Left cardiac atrium (tissue), 4 donors: Measurements from ENCODE around the gene SNX32. TPM values are rescaled to one million over a fixed set of nuclear protein-coding genes. Genes with fewer than 3 reads are reported as not detected.

Experiments used
- ATAC-seq, 2 donors: fragments of 200-7000 bp; cut with Tn5 transposase; one replicate each; pipeline ENCODE4 v1.9.1; 2020; ENCODE audit warnings: mild to moderate bottlenecking in 2 of 2, moderate library complexity in 2 of 2
- DNase-seq: peaks from one replicate; pipeline ENCODE4 v3.0.0-alpha.2; 2020
- intact Hi-C, 2 donors: fragments of 100-400 bp; cut with DNase I; formaldehyde crosslinking; loops; one replicate each; pipeline versions ENCODE4 v1.14.1 to v1.15.1; 2022 to 2023
- total RNA-seq, 2 donors: library from RNA; stranded (reverse); fragmentation: NEBNext Ultra II Directional; extraction: Animal tissue kit (Norgen Biotek cat#: 25700); gene quantifications; one replicate each; pipeline ENCODE4 v1.2.1, GENCODE V29; 2021
- donor health status: DM: no; HTN: yes; CAD: no.
- donor health status: DM: no; HTN: yes; CAD: no; lungs with severe emphysema.
- donor health status: DM: yes; HTN: yes; CAD: no.
- donor health status: Dilated cardiomyopathy.

The SNX32 gene
- total RNA-seq, 2 donors from 2014 or later: not detected

DNA sequence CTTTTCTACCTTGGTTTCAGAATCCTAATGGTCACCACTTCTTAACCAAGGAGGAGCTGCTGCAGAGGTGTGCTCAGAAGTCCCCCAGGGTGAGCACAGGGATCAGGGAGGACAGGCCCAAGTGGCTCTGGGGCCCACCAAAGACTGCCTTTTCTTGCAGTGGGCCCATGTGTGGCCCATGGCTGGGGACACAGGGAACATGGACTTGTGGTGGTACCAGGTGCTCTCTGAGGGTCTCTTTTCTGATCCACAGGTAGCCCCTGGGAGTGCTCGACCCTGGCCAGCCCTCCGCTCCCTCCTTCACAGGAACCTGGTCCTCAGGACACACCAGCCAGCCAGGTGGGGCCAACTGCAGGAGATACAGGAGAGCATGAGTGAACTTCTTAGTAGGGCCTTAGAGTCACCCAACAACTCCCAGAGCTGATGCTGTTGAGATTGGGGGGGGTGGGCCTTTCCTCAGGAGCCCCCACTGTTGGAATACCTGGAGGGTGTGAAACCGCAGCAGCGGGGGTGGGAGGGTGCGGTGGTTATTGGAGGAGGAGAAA lies 28.5 kb downstream of the SNX32 start:
- ATAC-seq (no peak), DNase-seq (no peak)
- intact Hi-C loops: no loop called here

DNA sequence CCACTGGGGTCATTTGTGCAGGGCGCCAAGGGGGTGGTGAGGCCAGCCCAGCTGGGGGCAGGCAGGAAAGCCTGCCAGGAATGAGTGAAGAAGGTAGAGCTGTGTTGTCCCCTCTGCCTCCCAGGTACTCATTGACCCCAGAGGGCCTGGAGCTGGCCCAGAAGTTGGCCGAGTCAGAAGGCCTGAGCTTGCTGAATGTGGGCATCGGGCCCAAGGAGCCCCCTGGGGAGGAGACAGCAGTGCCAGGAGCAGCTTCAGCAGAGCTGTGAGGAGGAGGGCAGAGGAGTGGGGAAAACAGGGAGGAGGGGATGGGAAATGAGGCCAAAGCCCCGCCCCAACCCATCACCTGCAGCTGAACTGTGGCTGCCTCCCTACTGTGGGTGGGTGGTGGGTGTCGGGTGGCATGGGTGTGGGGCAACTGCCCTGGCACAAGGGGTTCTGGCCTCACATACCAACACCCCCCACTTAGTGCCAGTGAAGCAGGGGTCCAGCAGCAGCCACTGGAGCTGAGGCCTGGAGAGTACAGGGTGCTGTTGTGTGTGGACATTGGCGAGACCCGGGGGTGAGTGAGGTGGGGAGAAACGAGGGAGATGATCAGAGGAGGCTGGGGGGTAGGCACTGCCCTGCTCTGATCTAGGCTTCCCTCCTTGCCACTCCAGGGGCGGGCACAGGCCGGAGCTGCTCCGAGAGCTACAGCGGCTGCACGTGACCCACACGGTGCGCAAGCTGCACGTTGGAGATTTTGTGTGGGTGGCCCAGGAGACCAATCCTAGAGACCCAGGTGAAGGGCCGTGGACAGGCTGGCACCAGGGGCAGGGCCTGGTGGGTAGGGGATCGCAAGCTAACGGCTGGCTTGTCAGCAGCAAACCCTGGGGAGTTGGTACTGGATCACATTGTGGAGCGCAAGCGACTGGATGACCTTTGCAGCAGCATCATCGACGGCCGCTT lies 29.5 kb downstream of the SNX32 start:
- ATAC-seq: no peak

DNA sequence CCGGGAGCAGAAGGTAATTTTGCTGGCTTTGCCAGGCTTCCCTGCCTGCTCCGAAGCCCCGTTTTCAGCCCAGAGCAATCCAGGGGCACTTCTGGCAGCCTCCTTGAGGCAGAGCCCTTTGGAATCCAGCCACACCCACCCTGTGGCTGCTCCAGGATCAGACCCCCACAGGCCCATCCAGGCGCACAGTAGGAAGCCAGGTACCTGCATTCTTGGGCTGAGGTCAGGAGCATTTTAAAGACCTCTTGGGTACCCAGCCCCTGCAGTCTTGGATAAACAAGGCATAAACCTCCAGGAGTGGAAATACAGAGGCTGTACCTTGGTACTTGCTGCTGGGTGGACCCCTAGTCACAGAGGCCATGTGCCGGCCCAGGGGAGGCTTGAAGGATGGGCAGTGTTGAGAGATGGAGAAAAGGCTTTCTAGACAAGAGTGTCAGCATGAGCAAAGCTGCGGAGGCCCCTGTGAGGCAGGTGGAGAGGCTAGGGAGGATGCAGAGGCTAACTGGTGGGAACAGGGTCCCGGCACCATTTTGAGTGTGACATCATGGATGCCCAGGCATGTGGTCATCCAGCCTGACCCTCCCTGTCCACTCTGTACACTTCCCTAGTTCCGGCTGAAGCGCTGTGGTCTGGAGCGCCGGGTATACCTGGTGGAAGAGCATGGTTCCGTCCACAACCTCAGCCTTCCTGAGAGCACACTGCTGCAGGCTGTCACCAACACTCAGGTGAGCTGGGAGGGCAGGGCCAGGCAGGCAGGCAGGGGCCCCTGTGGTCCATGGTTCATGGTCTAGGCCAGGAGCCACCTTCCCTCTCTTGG lies 30.3 kb downstream of the SNX32 start:
- DNase-seq: no peak
- intact Hi-C loops: no loop called here

More for the DNA sequence above, 29.5 kb downstream of the SNX32 start:
- intact Hi-C loops: no loop called here
- DNase-seq: no peak

DNA sequence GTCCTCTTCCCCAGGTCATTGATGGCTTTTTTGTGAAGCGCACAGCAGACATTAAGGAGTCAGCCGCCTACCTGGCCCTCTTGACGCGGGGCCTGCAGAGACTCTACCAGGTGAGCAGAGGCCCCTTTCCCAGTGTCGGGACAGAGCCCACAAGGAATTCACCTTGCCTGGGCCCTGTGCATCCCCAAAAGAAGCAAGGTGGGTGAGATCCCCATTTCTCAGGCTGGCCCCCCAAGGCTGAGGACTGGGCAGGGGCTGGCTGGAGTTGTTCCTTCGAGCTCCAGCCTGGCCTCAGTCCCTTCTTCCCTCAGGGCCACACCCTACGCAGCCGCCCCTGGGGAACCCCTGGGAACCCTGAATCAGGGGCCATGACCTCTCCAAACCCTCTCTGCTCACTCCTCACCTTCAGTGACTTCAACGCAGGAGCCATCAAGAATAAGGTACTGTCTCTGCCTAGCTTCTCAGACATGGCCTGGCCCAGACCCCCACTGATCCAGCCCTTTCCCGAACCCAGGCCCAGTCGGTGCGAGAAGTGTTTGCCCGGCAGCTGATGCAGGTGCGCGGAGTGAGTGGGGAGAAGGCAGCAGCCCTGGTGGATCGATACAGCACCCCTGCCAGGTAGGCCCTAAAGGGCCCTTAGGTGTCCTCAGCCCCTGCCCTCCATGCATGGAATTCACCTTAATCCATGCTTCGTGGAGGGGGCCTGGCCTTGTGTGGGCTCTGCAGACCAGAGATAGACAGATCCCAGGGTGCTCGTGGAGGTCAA lies 31.1 kb downstream of the SNX32 start:
- DNase-seq: no peak
- no peak for ATAC-seq
- intact Hi-C loops: no loop called here

More for the DNA sequence above, 30.3 kb downstream of the SNX32 start:
- no peak for ATAC-seq

DNA sequence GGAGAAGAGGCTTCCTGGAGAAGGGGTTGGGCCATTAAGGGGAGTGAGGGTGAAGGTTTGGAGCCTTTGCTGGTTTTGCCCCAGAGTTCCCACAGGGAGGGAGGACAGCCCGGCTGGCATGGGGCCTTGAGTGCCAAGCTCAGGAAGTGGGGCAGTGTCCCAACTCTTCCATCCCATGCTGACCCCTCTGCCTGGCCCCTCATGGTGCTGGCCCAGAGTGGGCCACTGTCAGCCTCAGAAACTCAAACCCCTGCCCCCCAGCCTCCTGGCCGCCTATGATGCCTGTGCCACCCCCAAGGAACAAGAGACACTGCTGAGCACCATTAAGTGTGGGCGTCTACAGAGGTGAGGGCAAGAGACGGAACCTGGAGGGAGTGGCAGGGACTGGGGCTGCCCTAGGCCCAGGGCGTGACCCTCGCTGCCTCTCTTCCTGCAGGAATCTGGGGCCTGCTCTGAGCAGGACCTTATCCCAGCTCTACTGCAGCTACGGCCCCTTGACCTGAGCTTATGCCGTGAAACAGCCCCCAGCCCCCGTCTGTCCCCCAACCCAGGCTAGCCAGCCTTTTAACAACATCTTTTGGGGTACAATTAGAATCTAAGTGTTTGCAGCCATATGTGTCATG lies 31.9 kb downstream of the SNX32 start:
- ATAC-seq (no peak), DNase-seq (peak; percentile 20)
- intact Hi-C loops: no loop called here

DNA sequence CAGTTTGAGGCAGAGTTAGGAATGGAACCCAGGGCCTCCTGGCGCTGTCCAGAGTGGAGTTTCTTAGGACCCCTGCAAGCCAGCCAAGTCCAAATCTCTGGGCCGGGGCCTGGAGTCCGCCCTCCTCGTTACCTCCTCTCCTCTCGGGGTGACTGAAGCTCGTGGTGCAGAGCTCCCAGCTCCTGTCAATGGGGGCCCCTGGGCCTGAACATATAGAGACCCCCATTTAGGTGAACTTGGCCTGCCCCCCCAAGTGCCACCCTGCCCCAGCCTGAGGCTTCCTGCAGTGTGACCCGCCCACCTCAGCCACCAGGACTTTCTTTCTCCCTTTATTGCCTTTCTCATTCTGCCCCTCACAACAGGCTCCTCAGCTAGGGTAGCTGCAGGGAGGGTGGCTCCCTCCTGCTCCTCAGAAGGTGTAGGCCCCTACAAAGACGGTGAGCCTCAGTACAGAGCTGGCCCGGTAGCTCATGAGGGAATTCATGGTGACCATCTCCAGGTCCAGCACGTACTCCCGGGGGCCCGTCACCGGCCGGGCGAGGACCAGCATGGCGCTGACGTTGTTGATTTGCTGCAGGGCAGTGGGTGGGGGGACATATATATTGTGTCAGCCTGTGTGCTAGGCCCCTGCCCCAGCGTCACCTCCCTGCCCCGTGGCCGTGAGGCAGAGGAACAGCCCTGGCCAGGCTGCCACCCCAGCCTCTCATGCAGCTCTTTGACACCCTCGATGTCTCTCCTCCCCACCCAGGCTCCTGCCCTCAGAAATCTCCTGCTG lies 32.9 kb downstream of the SNX32 start:
- intact Hi-C loops: no loop called here
- DNase-seq (peak; percentile 17), ATAC-seq (no peak)

DNA sequence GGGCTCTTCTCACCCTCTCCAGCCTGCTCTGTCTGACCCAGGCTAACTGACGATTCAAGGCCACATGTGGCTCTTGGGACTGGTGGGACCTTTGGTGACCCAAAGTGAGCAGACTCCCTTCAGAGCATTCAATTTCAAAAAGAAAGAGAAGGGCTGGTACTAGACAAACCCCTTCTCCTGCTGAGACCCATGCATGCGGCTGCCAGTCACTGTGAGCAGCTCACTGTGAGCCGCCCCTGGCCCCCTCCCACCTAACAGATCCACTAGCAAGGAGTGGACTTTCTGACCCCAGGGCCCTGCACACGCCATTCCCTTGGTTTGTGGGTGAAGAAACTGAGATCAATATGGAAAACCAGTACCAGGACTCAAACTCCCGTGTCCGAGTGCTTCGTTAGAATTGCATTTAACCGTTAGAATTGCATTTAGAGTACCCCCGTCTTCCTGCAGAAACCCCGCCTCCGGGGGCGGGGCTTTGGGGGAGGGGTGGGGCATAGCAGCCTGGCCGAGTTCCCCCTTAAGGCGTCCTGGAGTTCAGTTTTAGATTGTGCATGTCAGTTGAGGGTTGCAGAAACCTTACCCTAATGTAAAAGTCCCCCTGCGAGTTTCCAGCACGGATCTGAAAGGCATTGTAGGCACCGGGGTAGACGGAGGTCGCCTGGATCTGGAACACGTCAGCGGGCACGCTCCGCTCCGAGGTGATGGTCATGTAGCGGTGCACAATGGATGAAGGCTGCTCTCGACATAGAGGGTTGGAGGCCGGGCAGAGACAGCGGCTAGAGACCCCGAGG lies 33.7 kb downstream of the SNX32 start:
- intact Hi-C loops: no loop called here
- ATAC-seq: no peak
- peak; percentile 33 for DNase-seq

DNA sequence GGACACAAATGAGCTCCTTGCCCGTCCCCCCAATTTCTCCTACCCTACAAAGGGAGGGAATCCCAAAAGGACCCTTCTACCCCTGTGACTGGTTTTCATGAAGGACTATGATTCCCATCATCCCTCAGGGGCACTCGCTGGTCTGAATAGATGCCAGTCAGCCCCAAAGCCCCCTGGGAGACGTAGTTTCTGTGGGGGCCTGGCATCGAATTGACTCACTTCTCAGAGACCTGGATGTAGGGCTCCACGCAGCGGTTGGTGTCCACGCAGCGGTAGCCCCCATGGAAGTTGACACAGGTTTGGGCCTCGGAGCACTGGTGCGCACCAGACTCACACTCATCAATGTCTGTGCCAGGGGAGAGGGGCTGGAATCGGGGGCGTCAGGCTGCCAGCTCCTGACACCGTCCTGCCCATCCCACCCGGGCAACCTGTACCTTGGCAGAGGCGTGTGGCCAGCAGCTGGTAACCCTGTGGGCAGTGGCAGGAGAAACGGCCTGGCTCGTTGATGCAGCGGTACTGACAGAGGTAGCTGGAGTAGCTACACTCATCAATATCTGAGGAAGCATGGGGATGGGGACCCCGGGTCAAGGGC lies 34.4 kb downstream of the SNX32 start:
- DNase-seq: peak; percentile 20
- no peak for ATAC-seq
- intact Hi-C loops: no loop called here

DNA sequence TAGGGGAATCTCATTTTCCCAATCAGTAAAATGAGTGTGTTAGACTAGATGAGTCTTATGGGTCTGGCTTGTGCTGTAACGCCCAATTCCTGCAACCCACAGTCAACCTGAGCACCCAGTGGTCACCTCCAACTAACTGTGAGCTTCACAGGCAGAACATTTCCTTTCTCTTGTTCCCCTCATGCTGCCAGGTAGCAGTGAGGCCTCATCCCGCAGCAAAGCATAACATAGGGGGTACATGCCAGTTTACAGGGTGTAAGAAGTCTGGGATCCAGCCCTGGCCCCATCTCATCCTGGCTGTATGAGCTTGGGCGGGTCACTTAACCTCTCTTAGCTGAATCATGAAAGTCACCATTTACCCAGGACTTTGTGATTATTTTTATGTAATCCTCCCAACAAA lies 35.1 kb downstream of the SNX32 start:
- no peak for ATAC-seq
- intact Hi-C loops: no loop called here

DNA sequence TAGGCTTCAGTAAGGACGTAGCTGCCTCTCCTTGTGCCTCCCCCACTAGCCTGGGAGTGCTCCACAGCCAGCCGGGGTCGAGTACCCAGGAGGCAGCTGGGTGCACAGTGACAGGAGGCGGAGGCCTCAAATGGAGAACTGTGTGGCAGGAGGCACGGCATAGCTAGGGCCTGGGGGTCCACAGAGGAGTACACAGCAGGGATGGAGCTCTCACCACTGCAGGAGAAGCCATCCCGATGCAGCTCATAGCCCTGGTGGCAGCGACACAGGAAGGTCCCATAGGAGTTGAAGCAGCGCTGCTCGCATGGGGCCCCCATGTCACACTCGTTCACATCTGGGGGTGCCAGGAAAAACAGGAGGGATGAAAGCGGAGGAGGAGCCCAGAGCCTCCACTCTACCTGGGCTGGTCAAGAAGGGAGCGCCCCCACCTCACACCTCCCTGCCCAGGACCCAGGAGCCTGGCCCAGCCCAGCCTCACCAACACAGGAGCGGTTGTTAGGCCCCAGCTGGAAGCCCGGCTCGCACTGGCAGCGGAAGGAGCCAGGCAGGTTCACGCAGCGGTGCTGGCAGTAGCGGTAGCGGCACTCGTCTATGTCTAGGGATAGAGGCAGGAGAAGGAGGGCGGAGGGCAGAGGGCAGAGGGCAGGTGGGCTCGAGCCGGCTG lies 36.0 kb downstream of the SNX32 start:
- intact Hi-C loops: no loop called here
- ATAC-seq (no peak), DNase-seq (no peak)

More for the DNA sequence above, 35.1 kb downstream of the SNX32 start:
- no peak for DNase-seq

DNA sequence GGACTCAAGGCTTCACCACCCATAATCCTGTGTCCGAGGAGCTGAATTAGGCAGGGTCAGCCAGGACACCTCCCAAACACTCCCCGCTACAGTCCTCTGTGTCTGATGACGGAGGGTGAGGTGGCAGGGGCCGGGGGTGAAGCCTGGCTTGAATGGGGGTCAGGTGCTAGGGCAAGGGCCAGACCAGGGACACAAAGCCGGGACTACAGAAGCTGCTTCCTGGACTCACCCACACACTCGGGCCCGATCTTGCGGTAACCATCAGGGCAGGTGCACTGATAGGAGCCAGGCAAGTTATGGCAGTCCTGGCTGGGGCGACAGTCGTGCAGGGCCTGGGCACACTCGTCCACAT lies 36.5 kb downstream of the SNX32 start:
- intact Hi-C loops: no loop called here
- ATAC-seq: no peak
- peak; percentile 27 for DNase-seq

DNA sequence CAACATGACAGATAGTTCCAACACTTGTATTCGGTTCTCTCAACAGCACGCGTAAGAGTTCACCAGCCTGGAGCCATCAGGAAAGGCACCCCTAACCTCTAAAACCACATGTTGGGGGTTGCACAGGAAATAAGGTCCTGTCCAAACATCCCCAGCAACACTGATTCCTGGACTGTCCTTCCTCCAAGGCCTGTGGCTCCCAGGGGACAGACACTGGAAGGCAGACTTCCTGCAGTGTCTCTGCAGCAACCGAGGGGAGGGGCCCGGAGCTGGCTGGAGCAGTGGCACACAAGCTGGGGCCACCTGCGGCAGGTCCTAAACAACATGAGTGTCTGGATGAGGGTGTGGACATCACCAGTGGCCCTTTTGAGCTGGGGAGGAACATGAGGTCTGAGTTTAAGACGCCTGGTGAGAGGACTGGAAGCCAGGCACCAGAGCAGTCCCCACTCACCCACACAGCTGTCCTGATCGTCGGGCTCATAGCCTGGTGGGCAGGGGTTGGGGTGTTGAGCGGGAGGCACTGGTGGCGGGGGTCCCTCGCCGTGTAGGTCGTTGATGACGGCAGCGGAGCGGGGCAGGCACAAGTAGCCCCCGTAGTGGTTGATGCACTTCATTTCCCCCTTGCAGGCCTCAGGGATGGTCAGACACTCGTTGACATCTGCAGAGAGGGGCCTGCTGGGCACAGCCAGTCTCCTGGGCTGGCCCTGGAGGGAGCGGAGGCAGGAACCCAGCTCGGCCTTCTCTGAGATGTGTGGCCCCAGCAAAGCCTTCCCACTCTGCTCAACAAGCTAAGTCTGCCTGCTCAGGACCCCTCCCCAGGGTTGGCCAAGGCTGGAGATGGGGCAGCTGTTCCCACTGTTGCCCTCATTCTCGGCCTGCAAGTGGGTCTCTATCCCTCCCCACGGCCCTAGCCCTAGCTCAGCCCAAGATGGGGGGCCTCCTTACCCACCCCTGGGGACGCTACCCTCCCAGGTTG lies 37.2 kb downstream of the SNX32 start:
- ATAC-seq: no peak
- DNase-seq: no peak
- intact Hi-C loops: no loop called here

DNA sequence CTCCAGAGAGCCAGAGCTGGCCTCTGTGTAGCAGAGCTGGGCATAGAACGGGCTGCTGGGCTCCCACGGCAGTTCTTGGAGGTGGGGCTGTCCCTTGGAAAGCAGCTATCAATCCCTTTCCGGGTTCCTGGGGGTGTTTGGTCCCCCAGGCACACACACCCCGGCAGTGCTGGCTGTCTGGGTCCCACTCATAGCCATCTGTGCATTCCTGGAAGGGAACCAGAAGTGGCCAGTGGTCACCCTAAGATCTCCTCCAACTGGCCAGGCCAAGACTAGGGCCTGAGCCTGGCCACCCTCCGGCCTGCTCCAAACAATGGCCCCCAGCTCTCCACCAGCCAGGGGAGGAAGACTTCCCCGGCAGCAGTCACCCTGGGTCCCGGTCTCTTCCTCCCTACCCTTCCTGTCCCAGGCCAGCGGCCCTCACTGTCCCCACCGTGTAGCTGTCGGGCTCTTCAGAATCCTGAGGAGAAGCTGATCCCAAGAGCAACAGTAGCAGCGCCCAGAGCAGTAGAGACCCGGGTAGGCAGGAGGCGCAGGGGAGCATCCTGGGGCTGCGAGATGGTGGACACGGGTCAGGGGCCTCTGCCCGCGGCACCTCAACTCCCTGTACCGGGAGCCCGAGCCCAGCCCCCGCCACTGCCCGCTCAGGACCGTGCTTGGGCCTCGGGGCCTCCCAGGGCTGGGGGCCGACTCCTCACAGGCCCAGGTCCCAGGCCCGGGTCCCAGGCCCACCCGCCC lies 38.2 kb downstream of the SNX32 start:
- no peak for DNase-seq
- peak; percentile 5 to 6 for ATAC-seq
- intact Hi-C loops: no loop called here

DNA sequence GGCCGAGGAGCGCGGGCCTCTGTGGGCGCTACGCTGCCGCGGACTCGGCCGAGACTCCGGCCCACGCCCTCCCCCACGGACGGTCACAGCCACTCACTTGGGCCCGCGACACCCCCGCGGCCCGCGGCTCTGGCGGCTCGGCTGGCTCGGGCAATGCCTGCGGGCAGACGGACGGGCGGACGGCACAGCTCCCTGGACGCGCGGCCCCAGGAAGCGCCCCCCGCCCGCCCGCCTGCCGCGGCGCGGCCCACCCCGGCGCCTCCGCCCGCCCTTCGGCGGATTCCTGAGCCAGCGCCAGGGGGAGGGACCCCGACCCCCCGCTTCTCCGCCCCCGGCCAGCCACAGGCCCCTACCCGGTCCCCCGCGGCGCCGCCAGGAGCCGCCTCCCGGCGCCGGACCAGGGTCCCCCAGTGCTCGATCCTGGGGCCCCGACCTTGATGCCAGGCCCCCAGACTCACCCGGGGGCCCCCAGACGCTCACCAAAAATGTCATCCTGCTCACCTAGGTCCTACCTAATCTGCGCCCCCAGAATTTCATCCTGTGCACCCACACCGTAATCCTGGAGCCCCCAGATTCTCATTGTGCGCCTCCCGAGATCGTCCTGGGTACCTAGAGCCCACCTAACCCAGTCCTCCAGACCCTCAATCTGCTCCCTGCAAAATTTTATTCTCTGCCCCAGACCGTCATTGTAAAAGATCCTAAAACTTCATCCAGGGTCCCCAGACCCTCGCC lies 39.0 kb downstream of the SNX32 start, which contains the start of gene EFEMP2:
Gene EFEMP2 (minus strand): TSS at position 215 of the 732 bp plus-strand sequence. CDS start 446 bp downstream, outside the sequence.
- ATAC-seq: peak; percentile 50 to 64
- no peak for DNase-seq
- intact Hi-C loops: loop anchor here in 1 of 2 donors (1.0 kb wide), 1 partner anchor 12 kb away; the partner anchor contains the start of gene MUS81
